AG10803 (cell line): ENCODE measurements around the gene ASIC4.
A peak's percentile ranks its signal among the peaks of the same experiment; 100 is the strongest.

Source experiments
- DNase-seq: peaks from one replicate; pipeline ENCODE4 v3.0.0; 2010; ENCODE audit warnings: low read depth
- H3K4me3 ChIP-seq: 2 replicates; pipeline ENCODE4 v1.5.1; 2011; ENCODE audit warnings: mild to moderate bottlenecking, low read length, control low read depth
- CTCF ChIP-seq: conservative IDR thresholded peaks from 2 replicates; pipeline ENCODE4 v1.5.1; 2011; ENCODE audit warnings: mild to moderate bottlenecking, low read length, control low read depth, inconsistent platforms

Gene ASIC4

GRCh38 chr2:219469186-219469724 is 45.0 kb upstream of the ASIC4 start:
- H3K4me3 ChIP-seq = no peak overlapping the region
- no peak for TF ChIP-seq CTCF
- DNase-seq = peak; percentile 47

- TF ChIP-seq CTCF = no peak
- H3K4me3 ChIP-seq = no peak overlapping the region
Observed at GRCh38 chr2:219470429-219470828, 43.9 kb upstream of the ASIC4 start.

GRCh38 chr2:219471476-219472371 is 42.6 kb upstream of the ASIC4 start:
- no peak overlapping the region for H3K4me3 ChIP-seq
- no peak for TF ChIP-seq CTCF
- no peak for DNase-seq

More at GRCh38 chr2:219470429-219470828, 43.9 kb upstream of the ASIC4 start:
- no peak for DNase-seq

- no peak overlapping the region for H3K4me3 ChIP-seq
- no peak for DNase-seq
- TF ChIP-seq CTCF = no peak
Observed at GRCh38 chr2:219472629-219473187, 41.6 kb upstream of the ASIC4 start.

- no peak for DNase-seq
- no peak for TF ChIP-seq CTCF
- H3K4me3 ChIP-seq = no peak overlapping the region
Observed at GRCh38 chr2:219473511-219473910, 40.8 kb upstream of the ASIC4 start.

- no peak for DNase-seq
- no peak overlapping the region for H3K4me3 ChIP-seq
- TF ChIP-seq CTCF = no peak
Observed at GRCh38 chr2:219474285-219475060, 39.8 kb upstream of the ASIC4 start.
